ENCODE data around the gene GCLM. TPM values are rescaled to one million over a fixed set of nuclear protein-coding genes. Genes with fewer than 3 reads are reported as not detected.

Gene GCLM
- total and polyA plus RNA-seq, 2 of the 4 experiments (the other 2 are of a cell fraction), result 15.5 to 20.1 TPM

DNA sequence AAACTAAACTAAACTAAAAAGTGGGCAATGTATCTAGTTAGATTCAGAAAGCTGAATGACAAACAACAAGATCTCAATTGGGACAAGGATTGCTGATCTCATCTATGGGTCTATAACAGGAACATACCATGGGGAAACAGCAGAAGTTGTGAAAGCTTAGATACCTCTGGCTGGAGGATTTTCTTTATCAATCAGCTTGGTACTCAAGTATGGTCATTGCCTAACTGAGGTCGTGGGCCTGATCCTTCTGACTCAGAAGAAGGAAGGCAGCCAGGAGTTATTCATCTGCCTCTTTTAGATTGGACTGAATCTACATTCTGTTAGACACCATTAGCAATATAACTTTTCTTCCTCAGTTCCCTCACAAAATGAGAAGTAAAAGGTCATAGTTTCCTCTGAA lies 69.9 kb downstream of the GCLM start:
- DNase-seq, result peak; percentile 95
- ChIA-PET POLR2A (ENCODE audit: unreplicated experiment) (no interaction called here), CTCF (interaction anchor here (0.5 to 1.7 kb wide), 4 partner anchors 23 to 297 kb away, joined by 3 to 5 read pairs (median 5); no protein-coding TSS in a partner anchor)
- dilution Hi-C loops (cut with HindIII; ENCODE audit: low sequenced_read_pairs, unreplicated experiment), result no loop called here
- Histone ChIP-seq H2AK9ac (replicated peaks; ENCODE audit: low read depth, low read length, poor library complexity) (no peak overlapping the region), H3K4me1 (ENCODE audit: control insufficient read depth, insufficient read depth, low read length) (peaks cover 5% of the 10 kb centered on the region; the same call in 1 of the 2 replicates), H3K14ac (replicated peaks; ENCODE audit: low read depth, low read length) (no peak overlapping the region), H3K27ac (ENCODE audit: insufficient read depth, low read length) (no peak overlapping the region), H2BK15ac (ENCODE audit: low read depth, low read length) (no peak overlapping the region), H3K4ac (ENCODE audit: low read depth, low read length) (no peak overlapping the region), H3K56ac (ENCODE audit: extremely low read depth, insufficient read depth, low read length) (no peak overlapping the region), H2BK20ac (ENCODE audit: low read depth, low read length) (no peak overlapping the region), H4K8ac (ENCODE audit: low read depth in 2 of 2, low read length in 2 of 2) (no peak overlapping the region), H2AK5ac (ENCODE audit: low read depth, low read length) (no peak overlapping the region), H4K91ac (ENCODE audit: insufficient read depth, low read depth, low read length) (no peak overlapping the region), H2BK120ac (ENCODE audit: low read depth, low read length) (no peak overlapping the region), H4K5ac (ENCODE audit: low read depth, low read length) (no peak overlapping the region), H3K4me3 (ENCODE audit: insufficient read depth, low read depth, low read length) (no peak overlapping the region), H3K27me3 (ENCODE audit: control insufficient read depth, insufficient read depth, low read length) (no peaks in the 10 kb centered on the region), H3K9me1 (ENCODE audit: insufficient read depth, low read length) (peaks cover 10% of the 10 kb centered on the region; the same call in 1 of the 2 replicates), H3K4me2 (ENCODE audit: low read depth, low read length) (no peak overlapping the region), H3K79me1 (ENCODE audit: low read depth in 1 of 2, low read length in 2 of 2) (no peaks in the 10 kb centered on the region), H2AFZ (replicated peaks; ENCODE audit: low read length, poor library complexity) (no peak overlapping the region), H3K23ac (ENCODE audit: low read depth, low read length) (no peak overlapping the region), H2BK5ac (ENCODE audit: low read depth, low read length, poor library complexity, severe bottlenecking) (no peak overlapping the region), H3K36me3 (ENCODE audit: control insufficient read depth, insufficient read depth, low read length) (no peaks in the 10 kb centered on the region), H3K18ac (ENCODE audit: low read depth, low read length) (no peak overlapping the region), H3K9me3 (ENCODE audit: control insufficient read depth, insufficient read depth, low read length) (no peaks in the 10 kb centered on the region), H4K20me1 (ENCODE audit: insufficient read depth, low read length) (no peaks in the 10 kb centered on the region), H3K9ac (ENCODE audit: low read depth, low read length) (no peak overlapping the region)
- TF ChIP-seq BHLHE40 (IDR thresholded peaks at IDR 0.05; ENCODE audit: low read depth, low read length) (no peak), POLR2A (IDR thresholded peaks at IDR 0.05; ENCODE audit: low read depth, low read length) (no peak), MAZ (IDR thresholded peaks at IDR 0.05; ENCODE audit: borderline replicate concordance, low read depth, low read length) (no peak), CEBPB (IDR thresholded peaks at IDR 0.05; ENCODE audit: low read depth, low read length) (peak; percentile 98), RAD21 (IDR thresholded peaks at IDR 0.05; ENCODE audit: low read length) (no peak), SMC3 (IDR thresholded peaks at IDR 0.05; ENCODE audit: low read depth, low read length) (0 out of 2 replicates have a peak, but pooled peaks have one; percentile 1), NFE2L2 (IDR thresholded peaks at IDR 0.05; ENCODE audit: low read depth, low read length) (peak; percentile 23; the same call in 1 of the 2 replicates), FOS (IDR thresholded peaks at IDR 0.05; ENCODE audit: low read depth, low read length) (peak; percentile 79), MAFK (IDR thresholded peaks at IDR 0.05; ENCODE audit: low read depth, low read length) (0 out of 2 replicates have a peak, but pooled peaks have one; percentile 14)
- TF ChIP-seq, protein P1, sequence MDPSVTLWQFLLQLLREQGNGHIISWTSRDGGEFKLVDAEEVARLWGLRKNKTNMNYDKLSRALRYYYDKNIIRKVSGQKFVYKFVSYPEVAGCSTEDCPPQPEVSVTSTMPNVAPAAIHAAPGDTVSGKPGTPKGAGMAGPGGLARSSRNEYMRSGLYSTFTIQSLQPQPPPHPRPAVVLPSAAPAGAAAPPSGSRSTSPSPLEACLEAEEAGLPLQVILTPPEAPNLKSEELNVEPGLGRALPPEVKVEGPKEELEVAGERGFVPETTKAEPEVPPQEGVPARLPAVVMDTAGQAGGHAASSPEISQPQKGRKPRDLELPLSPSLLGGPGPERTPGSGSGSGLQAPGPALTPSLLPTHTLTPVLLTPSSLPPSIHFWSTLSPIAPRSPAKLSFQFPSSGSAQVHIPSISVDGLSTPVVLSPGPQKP (IDR thresholded peaks at IDR 0.05; ENCODE audit: borderline replicate concordance, low read depth, low read length), result no peak
- TF ChIP-seq, protein P2, sequence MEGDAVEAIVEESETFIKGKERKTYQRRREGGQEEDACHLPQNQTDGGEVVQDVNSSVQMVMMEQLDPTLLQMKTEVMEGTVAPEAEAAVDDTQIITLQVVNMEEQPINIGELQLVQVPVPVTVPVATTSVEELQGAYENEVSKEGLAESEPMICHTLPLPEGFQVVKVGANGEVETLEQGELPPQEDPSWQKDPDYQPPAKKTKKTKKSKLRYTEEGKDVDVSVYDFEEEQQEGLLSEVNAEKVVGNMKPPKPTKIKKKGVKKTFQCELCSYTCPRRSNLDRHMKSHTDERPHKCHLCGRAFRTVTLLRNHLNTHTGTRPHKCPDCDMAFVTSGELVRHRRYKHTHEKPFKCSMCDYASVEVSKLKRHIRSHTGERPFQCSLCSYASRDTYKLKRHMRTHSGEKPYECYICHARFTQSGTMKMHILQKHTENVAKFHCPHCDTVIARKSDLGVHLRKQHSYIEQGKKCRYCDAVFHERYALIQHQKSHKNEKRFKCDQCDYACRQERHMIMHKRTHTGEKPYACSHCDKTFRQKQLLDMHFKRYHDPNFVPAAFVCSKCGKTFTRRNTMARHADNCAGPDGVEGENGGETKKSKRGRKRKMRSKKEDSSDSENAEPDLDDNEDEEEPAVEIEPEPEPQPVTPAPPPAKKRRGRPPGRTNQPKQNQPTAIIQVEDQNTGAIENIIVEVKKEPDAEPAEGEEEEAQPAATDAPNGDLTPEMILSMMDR (conservative IDR thresholded peaks at IDR 0.05; ENCODE audit: low read depth, low read length), result no peak
- intact Hi-C loops (cut with micrococcal nuclease), result no loop called here
- 0% methylated on average over 1 of the region's 1 CpG; no CpG with 5 or more reads in 1 of the 2 experiments for WGBS, 2 experiments (ENCODE audit: extremely low coverage in 2 of 2, insufficient read length in 1 of 2)
- ATAC-seq (ENCODE audit: low read depth), result peak; percentile 82
- BruUV-seq (replicated peaks), result no TSS peak
- in situ Hi-C loops (cut with MboI; ENCODE audit: low sequenced_read_pairs), result loop anchor here (10.0 kb wide), 1 partner anchor 535 kb away; no protein-coding TSS in a partner anchor
